ENCODE measurements around the gene SLC6A13. TPM values are rescaled to one million over a fixed set of nuclear protein-coding genes. Genes with fewer than 3 reads are reported as not detected.

SLC6A13 gene
- total and polyA plus RNA-seq, 2 donors from 2014 or later = 22.8 to 161 TPM

- H3K36me3 ChIP-seq (ENCODE audit: control insufficient read depth in 2 of 3, insufficient read depth in 3 of 3, low read length in 3 of 3) = peaks cover 0 to 24% (median 5%) of the 10 kb centered on the region in 3 donors
- H3K9me3 ChIP-seq (ENCODE audit: control insufficient read depth in 2 of 3, insufficient read depth in 1 of 3, low read length in 3 of 3) = no peaks in the 10 kb centered on the region
- H3K4me1 ChIP-seq (ENCODE audit: control insufficient read depth in 2 of 3, insufficient read depth in 2 of 3, low read depth in 1 of 3, low read length in 3 of 3) = peaks cover 0 to 4% (median 3%) of the 10 kb centered on the region in 3 donors
- no peak for TF ChIP-seq CTCF (IDR thresholded peaks at IDR 0.05; ENCODE audit: borderline replicate concordance, extremely low read depth, insufficient read depth)
- DNase-seq (no peak), FAIRE-seq (no peak)
- no peaks in the 10 kb centered on the region for H3K27me3 ChIP-seq (ENCODE audit: control insufficient read depth, insufficient read depth, low read length)
- H3K27ac ChIP-seq (ENCODE audit: low read depth in 2 of 2, low read length in 2 of 2) = no peak overlapping the region
- no peak overlapping the region for H3K4me3 ChIP-seq (ENCODE audit: low read length in 3 of 3)
- intact Hi-C loops (cut with DNase I) = no loop called here
- no peak overlapping the region for H3K9ac ChIP-seq (ENCODE audit: low read length in 3 of 3)
These were observed 36.2 kb downstream of the SLC6A13 start for GRCh38 chr12:226401-226800.

- Histone ChIP-seq H3K27ac (ENCODE audit: low read depth in 2 of 2, low read length in 2 of 2) (no peak overlapping the region), H3K27me3 (ENCODE audit: control insufficient read depth, insufficient read depth, low read length) (no peaks in the 10 kb centered on the region), H3K9me3 (ENCODE audit: control insufficient read depth in 2 of 3, insufficient read depth in 1 of 3, low read length in 3 of 3) (no peaks in the 10 kb centered on the region), H3K4me3 (ENCODE audit: low read length in 3 of 3) (no peak overlapping the region), H3K36me3 (ENCODE audit: control insufficient read depth in 2 of 3, insufficient read depth in 3 of 3, low read length in 3 of 3) (peaks cover 0 to 23% (median 5%) of the 10 kb centered on the region in 3 donors), H3K4me1 (ENCODE audit: control insufficient read depth in 2 of 3, insufficient read depth in 2 of 3, low read depth in 1 of 3, low read length in 3 of 3) (peaks cover 0 to 3% (median 0%) of the 10 kb centered on the region in 3 donors), H3K9ac (ENCODE audit: low read length in 3 of 3) (no peak overlapping the region)
- intact Hi-C loops (cut with DNase I) = no loop called here
- no peak for FAIRE-seq
- no peak for TF ChIP-seq CTCF (IDR thresholded peaks at IDR 0.05; ENCODE audit: borderline replicate concordance, extremely low read depth, insufficient read depth)
- DNase-seq = no peak
These were observed 37.6 kb downstream of the SLC6A13 start for GRCh38 chr12:225012-225411.

- Histone ChIP-seq H3K27me3 (ENCODE audit: control insufficient read depth, insufficient read depth, low read length) (no peaks in the 10 kb centered on the region), H3K9me3 (ENCODE audit: control insufficient read depth in 2 of 3, insufficient read depth in 1 of 3, low read length in 3 of 3) (no peaks in the 10 kb centered on the region), H3K36me3 (ENCODE audit: control insufficient read depth in 2 of 3, insufficient read depth in 3 of 3, low read length in 3 of 3) (peaks cover 0 to 23% (median 5%) of the 10 kb centered on the region in 3 donors), H3K4me1 (ENCODE audit: control insufficient read depth in 2 of 3, insufficient read depth in 2 of 3, low read depth in 1 of 3, low read length in 3 of 3) (peaks cover 0 to 3% (median 3%) of the 10 kb centered on the region in 3 donors), H3K4me3 (ENCODE audit: low read length in 3 of 3) (no peak overlapping the region), H3K27ac (ENCODE audit: low read depth in 2 of 2, low read length in 2 of 2) (no peak overlapping the region), H3K9ac (ENCODE audit: low read length in 3 of 3) (no peak overlapping the region)
- no peak for DNase-seq
- intact Hi-C loops (cut with DNase I) = no loop called here
- no peak for TF ChIP-seq CTCF (IDR thresholded peaks at IDR 0.05; ENCODE audit: borderline replicate concordance, extremely low read depth, insufficient read depth)
- FAIRE-seq = no peak
These were observed 38.3 kb downstream of the SLC6A13 start for GRCh38 chr12:224330-224729.

GRCh38 chr12:223841-224240 lies 38.8 kb downstream of the SLC6A13 start:
- TF ChIP-seq CTCF (IDR thresholded peaks at IDR 0.05; ENCODE audit: borderline replicate concordance, extremely low read depth, insufficient read depth) = no peak
- DNase-seq (peak in 2 of 5 donors; percentile 31 to 45), FAIRE-seq (no peak)
- H3K9ac ChIP-seq (ENCODE audit: low read length in 3 of 3) = no peak overlapping the region
- H3K27ac ChIP-seq (ENCODE audit: low read depth in 2 of 2, low read length in 2 of 2) = no peak overlapping the region
- peaks cover 0 to 3% (median 3%) of the 10 kb centered on the region in 3 donors for H3K4me1 ChIP-seq (ENCODE audit: control insufficient read depth in 2 of 3, insufficient read depth in 2 of 3, low read depth in 1 of 3, low read length in 3 of 3)
- peaks cover 0 to 26% (median 7%) of the 10 kb centered on the region in 3 donors for H3K36me3 ChIP-seq (ENCODE audit: control insufficient read depth in 2 of 3, insufficient read depth in 3 of 3, low read length in 3 of 3)
- no peaks in the 10 kb centered on the region for H3K9me3 ChIP-seq (ENCODE audit: control insufficient read depth in 2 of 3, insufficient read depth in 1 of 3, low read length in 3 of 3)
- intact Hi-C loops (cut with DNase I) = no loop called here
- no peaks in the 10 kb centered on the region for H3K27me3 ChIP-seq (ENCODE audit: control insufficient read depth, insufficient read depth, low read length)
- H3K4me3 ChIP-seq (ENCODE audit: low read length in 3 of 3) = no peak overlapping the region
